Colonic mucosa (tissue), 4 donors: ENCODE data around the gene CYTH3. TPM values are rescaled to one million over a fixed set of nuclear protein-coding genes. Genes with fewer than 3 reads are reported as not detected.
"Not testable (repeated sequence)": the region's sequence is repeated elsewhere in the genome, so short reads cannot be mapped to it uniquely, and the experiment has no call there.

Experiments used
- DNase-seq: peaks from one replicate; pipeline ENCODE4 v3.0.0-alpha.2; 2020
- H3K27ac ChIP-seq: fragments of 200-600 bp; one replicate; pipeline ENCODE4 v1.8.0; 2021
- H3K27me3 ChIP-seq: fragments of 200-600 bp; one replicate; pipeline ENCODE4 v1.8.0; 2021
- H3K36me3 ChIP-seq: fragments of 200-600 bp; one replicate; pipeline ENCODE4 v1.8.0; 2021
- H3K4me1 ChIP-seq: fragments of 200-600 bp; one replicate; pipeline ENCODE4 v1.8.0; 2021; ENCODE audit warnings: mild to moderate bottlenecking
- H3K4me3 ChIP-seq: fragments of 200-600 bp; one replicate; pipeline ENCODE4 v1.8.0; 2021
- H3K9ac ChIP-seq, 2 donors: one replicate each; pipeline ENCODE4 v1.7.0; 2013; ENCODE audit warnings: control low read depth in 2 of 2, low read depth in 2 of 2, low read length in 2 of 2
- H3K9me3 ChIP-seq: fragments of 200-600 bp; one replicate; pipeline ENCODE4 v1.8.0; 2021
- intact Hi-C: fragments of 100-400 bp; cut with DNase I; formaldehyde crosslinking; loops from one replicate; pipeline ENCODE4 v1.14.1; 2022
- total RNA-seq, 2 donors: library from RNA; stranded (reverse); fragmentation: NEBNext Ultra II Directional in 1 of 2; extraction: Animal tissue kit (Norgen Biotek cat#: 25700) in 1 of 2; gene quantifications; one replicate each; pipeline ENCODE4 v1.2.1, GENCODE V29; 2021
- TF ChIP-seq, protein P1 (sequence below): fragments of 200-600 bp; IDR thresholded peaks from one replicate; pipeline ENCODE4 v1.8.0; 2022; ENCODE audit warnings: antibody characterized with exemption, mild to moderate bottlenecking
- donor health status: healthy.
- donor health status: DM: no; HTN: no; CAD: no.
- donor health status: DM: no; HTN: no; CAD: no.

The CYTH3 gene
- total RNA-seq, 2 donors from 2014 or later: 9.1 to 11.3 TPM

DNA sequence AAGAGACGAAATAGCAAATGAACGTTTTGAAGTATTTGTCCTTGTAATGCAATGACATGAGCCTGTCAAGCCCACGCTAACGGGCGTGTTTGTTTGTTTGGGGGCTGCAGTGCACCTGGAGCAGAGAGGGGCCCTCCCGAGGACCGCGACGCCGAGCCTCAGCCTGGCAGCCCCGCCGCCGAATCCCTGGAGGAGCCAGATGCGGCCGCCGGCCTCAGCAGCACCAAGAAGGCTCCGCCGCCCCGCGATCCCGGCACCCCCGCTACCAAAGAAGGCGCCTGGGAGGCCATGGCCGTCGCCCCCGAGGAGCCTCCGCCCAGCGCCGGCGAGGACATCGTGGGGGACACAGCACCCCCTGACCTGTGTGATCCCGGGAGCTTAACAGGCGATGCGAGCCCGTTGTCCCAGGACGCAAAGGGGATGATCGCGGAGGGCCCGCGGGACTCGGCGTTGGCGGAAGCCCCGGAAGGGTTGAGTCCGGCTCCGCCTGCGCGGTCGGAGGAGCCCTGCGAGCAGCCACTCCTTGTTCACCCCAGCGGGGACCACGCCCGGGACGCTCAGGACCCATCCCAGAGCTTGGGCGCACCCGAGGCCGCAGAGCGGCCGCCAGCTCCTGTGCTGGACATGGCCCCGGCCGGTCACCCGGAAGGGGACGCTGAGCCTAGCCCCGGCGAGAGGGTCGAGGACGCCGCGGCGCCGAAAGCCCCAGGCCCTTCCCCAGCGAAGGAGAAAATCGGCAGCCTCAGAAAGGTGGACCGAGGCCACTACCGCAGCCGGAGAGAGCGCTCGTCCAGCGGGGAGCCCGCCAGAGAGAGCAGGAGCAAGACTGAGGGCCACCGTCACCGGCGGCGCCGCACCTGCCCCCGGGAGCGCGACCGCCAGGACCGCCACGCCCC lies 118.5 kb downstream of the CYTH3 start:
- H3K4me3 ChIP-seq: no peak overlapping the region
- no peak overlapping the region for H3K27ac ChIP-seq
- H3K36me3 ChIP-seq: no peaks in the 10 kb centered on the region
- intact Hi-C loops: no loop called here
- H3K9me3 ChIP-seq: no peaks in the 10 kb centered on the region
- TF ChIP-seq, protein P1, sequence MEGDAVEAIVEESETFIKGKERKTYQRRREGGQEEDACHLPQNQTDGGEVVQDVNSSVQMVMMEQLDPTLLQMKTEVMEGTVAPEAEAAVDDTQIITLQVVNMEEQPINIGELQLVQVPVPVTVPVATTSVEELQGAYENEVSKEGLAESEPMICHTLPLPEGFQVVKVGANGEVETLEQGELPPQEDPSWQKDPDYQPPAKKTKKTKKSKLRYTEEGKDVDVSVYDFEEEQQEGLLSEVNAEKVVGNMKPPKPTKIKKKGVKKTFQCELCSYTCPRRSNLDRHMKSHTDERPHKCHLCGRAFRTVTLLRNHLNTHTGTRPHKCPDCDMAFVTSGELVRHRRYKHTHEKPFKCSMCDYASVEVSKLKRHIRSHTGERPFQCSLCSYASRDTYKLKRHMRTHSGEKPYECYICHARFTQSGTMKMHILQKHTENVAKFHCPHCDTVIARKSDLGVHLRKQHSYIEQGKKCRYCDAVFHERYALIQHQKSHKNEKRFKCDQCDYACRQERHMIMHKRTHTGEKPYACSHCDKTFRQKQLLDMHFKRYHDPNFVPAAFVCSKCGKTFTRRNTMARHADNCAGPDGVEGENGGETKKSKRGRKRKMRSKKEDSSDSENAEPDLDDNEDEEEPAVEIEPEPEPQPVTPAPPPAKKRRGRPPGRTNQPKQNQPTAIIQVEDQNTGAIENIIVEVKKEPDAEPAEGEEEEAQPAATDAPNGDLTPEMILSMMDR: no peak
- DNase-seq: no peak
- no peak overlapping the region for H3K9ac ChIP-seq
- no peaks in the 10 kb centered on the region for H3K4me1 ChIP-seq
- H3K27me3 ChIP-seq: no peaks in the 10 kb centered on the region

- Histone ChIP-seq H3K4me3 (no peak overlapping the region), H3K27me3 (no peaks in the 10 kb centered on the region), H3K9ac (no peak overlapping the region), H3K9me3 (no peaks in the 10 kb centered on the region), H3K4me1 (no peaks in the 10 kb centered on the region), H3K27ac (no peak overlapping the region), H3K36me3 (no peaks in the 10 kb centered on the region)
- TF ChIP-seq, protein P1: no peak
- intact Hi-C loops: no loop called here
- no peak for DNase-seq
Measured at GRCh38 chr7:6151994-6152735, 120.3 kb downstream of the CYTH3 start.

GRCh38 chr7:6151527-6151926 lies 120.9 kb downstream of the CYTH3 start:
- H3K27me3 ChIP-seq, intact Hi-C loops, H3K9ac ChIP-seq, H3K4me3 ChIP-seq, H3K36me3 ChIP-seq, DNase-seq, H3K4me1 ChIP-seq, H3K27ac ChIP-seq, H3K9me3 ChIP-seq: not testable (repeated sequence)

- H3K4me1 ChIP-seq: no peaks in the 10 kb centered on the region
- intact Hi-C loops: no loop called here
- no peak for DNase-seq
- TF ChIP-seq, protein P1: no peak
- H3K9me3 ChIP-seq: no peaks in the 10 kb centered on the region
- no peaks in the 10 kb centered on the region for H3K27me3 ChIP-seq
- no peak overlapping the region for H3K9ac ChIP-seq
- no peak overlapping the region for H3K27ac ChIP-seq
- H3K36me3 ChIP-seq: no peaks in the 10 kb centered on the region
- H3K4me3 ChIP-seq: no peak overlapping the region
Measured at GRCh38 chr7:6149996-6150395, 122.4 kb downstream of the CYTH3 start.

DNA sequence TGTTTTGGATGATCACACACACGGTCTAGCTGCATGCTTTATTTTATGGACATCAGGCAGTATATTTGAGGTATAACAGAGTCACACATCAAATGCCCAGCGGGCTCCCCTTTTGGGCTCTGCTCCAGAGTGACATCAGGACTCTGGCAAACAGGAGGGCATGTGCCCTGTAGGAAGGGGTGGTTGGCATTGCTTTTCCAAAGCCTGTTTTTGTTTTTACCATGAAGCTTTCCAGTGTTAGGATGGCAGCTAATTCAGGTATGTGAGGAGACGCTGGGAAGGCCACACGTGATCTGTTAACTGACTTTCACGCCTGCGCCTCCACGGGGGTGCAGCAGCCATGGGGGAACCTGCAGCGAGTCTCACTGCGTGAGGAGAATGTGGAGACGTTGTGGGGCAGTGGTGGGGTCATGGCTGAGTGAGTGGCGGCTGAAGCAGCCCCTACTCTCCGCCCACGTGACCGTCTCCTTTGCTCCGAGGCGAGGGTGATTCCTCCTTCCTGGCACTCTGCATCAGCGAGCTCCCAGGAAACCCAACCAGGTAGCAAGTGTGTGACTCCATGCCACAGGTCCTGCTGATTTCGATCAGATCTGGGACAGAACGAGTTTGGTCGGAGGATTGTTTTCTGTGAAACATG lies 123.6 kb downstream of the CYTH3 start:
- intact Hi-C loops: no loop called here
- H3K27ac ChIP-seq: no peak overlapping the region
- TF ChIP-seq, protein P1: no peak
- H3K27me3 ChIP-seq: no peaks in the 10 kb centered on the region
- no peaks in the 10 kb centered on the region for H3K9me3 ChIP-seq
- H3K4me1 ChIP-seq: no peaks in the 10 kb centered on the region
- H3K4me3 ChIP-seq: no peak overlapping the region
- no peak overlapping the region for H3K9ac ChIP-seq
- H3K36me3 ChIP-seq: no peaks in the 10 kb centered on the region
- no peak for DNase-seq
